ENCODE results near the gene ACOT7. TPM values are rescaled to one million over a fixed set of nuclear protein-coding genes. Genes with fewer than 3 reads are reported as not detected.

ACOT7 gene
- total RNA-seq, 1 donor from 2014 or later = 35.1 TPM

GRCh38 chr1:6245869-6246496 is 147.6 kb downstream of the ACOT7 start:
- H3K27ac Mint-ChIP-seq (ENCODE audit: unreplicated experiment) = no peak overlapping the region
- DNase-seq (ENCODE audit: low spot score) = no peak

GRCh38 chr1:6245086-6245868 is 148.3 kb downstream of the ACOT7 start:
- Mint-ChIP-seq H3K27ac (ENCODE audit: unreplicated experiment) (no peak overlapping the region), H3K4me1 (ENCODE audit: unreplicated experiment) (peaks cover 6% of the 10 kb centered on the region), H3K9me3 (ENCODE audit: unreplicated experiment) (no peaks in the 10 kb centered on the region), H3K27me3 (ENCODE audit: unreplicated experiment) (peaks cover 27% of the 10 kb centered on the region), H3K4me3 (ENCODE audit: unreplicated experiment) (no peak overlapping the region), H3K36me3 (ENCODE audit: low read depth, unreplicated experiment) (no peaks in the 10 kb centered on the region)
- TF ChIP-seq, protein P1, sequence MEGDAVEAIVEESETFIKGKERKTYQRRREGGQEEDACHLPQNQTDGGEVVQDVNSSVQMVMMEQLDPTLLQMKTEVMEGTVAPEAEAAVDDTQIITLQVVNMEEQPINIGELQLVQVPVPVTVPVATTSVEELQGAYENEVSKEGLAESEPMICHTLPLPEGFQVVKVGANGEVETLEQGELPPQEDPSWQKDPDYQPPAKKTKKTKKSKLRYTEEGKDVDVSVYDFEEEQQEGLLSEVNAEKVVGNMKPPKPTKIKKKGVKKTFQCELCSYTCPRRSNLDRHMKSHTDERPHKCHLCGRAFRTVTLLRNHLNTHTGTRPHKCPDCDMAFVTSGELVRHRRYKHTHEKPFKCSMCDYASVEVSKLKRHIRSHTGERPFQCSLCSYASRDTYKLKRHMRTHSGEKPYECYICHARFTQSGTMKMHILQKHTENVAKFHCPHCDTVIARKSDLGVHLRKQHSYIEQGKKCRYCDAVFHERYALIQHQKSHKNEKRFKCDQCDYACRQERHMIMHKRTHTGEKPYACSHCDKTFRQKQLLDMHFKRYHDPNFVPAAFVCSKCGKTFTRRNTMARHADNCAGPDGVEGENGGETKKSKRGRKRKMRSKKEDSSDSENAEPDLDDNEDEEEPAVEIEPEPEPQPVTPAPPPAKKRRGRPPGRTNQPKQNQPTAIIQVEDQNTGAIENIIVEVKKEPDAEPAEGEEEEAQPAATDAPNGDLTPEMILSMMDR (IDR thresholded peaks at IDR 0.05; ENCODE audit: unreplicated experiment) = peak; percentile 62
- DNase-seq (ENCODE audit: low spot score) = peak; percentile 93

More at GRCh38 chr1:6245869-6246496, 147.6 kb downstream of the ACOT7 start:
- Mint-ChIP-seq H3K27me3 (ENCODE audit: unreplicated experiment) (peaks cover 28% of the 10 kb centered on the region), H3K4me3 (ENCODE audit: unreplicated experiment) (no peak overlapping the region), H3K9me3 (ENCODE audit: unreplicated experiment) (no peaks in the 10 kb centered on the region), H3K4me1 (ENCODE audit: unreplicated experiment) (peaks cover 6% of the 10 kb centered on the region), H3K36me3 (ENCODE audit: low read depth, unreplicated experiment) (no peaks in the 10 kb centered on the region)
- TF ChIP-seq, protein P1 (IDR thresholded peaks at IDR 0.05; ENCODE audit: unreplicated experiment) = no peak

DNA sequence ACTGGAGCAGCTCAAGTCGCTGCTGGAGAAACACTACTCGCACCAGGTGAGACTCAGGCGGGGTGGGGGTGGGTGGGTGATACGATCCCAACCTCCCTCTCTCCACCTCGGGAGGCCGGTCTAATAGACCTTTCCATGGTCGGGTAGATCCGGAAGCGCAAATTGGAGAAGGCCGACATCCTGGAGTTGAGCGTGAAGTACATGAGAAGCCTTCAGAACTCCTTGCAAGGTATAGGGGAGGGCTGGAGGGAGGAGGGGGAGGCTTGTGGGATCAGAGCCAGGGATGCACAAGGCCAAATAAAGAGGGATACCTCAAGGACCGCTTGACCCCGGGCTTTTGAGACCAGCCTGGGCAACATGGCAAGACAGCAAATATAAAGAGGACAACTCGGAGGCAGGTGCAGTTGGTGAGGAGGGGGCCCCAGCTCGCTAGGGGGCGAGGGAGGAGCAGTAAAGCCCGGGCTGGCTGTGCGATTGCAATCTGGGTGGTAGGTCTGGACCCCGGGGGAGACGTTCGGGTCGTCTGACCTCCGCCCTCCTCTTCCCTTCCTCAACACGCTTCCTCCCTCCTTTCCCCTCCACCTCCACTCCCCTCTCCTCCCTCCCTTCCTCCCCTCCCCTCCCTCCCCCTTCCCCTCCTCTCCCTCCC is 149.0 kb downstream of the ACOT7 start:
- Mint-ChIP-seq H3K9me3 (ENCODE audit: unreplicated experiment) (no peaks in the 10 kb centered on the region), H3K36me3 (ENCODE audit: low read depth, unreplicated experiment) (no peaks in the 10 kb centered on the region), H3K27me3 (ENCODE audit: unreplicated experiment) (peaks cover 24% of the 10 kb centered on the region), H3K4me1 (ENCODE audit: unreplicated experiment) (peaks cover 6% of the 10 kb centered on the region), H3K27ac (ENCODE audit: unreplicated experiment) (no peak overlapping the region), H3K4me3 (ENCODE audit: unreplicated experiment) (no peak overlapping the region)
- no peak for DNase-seq (ENCODE audit: low spot score)
- TF ChIP-seq, protein P1 (IDR thresholded peaks at IDR 0.05; ENCODE audit: unreplicated experiment) = no peak

DNA sequence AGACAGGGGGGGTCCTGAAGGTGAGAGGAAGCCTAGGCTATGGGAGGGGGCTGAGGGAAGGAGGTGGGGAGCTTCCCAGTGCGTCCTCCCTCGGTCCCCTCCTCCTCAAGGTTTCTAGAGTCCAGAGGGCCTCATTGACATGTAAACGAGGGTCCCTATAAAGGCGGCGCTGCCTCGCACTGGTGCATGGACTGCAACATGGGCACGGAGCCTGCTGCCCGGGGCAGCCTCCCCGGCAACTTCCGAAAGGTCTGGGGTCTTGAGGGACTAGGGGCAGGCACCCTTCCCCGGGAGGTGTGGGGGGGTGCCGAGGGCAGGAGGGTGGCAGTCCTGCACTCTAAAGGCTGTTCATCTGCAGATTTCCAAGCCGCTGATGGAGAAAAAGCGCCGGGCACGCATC is 149.6 kb downstream of the ACOT7 start, which contains the start of gene HES3:
TSS of gene HES3 (plus strand) at position 187 of the 400 bp plus-strand sequence. CDS start at position 374, 187 bp downstream.
- peaks cover 12% of the 10 kb centered on the region for H3K4me1 Mint-ChIP-seq (ENCODE audit: unreplicated experiment)
- H3K4me3 Mint-ChIP-seq (ENCODE audit: unreplicated experiment) = no peak within 1 kb of the TSS
- no peak within 1 kb of the TSS for H3K27ac Mint-ChIP-seq (ENCODE audit: unreplicated experiment)
- TF ChIP-seq, protein P1 (IDR thresholded peaks at IDR 0.05; ENCODE audit: unreplicated experiment) = no peak
- peaks cover 26% of the 10 kb centered on the region for H3K27me3 Mint-ChIP-seq (ENCODE audit: unreplicated experiment)
- no peaks in the 10 kb centered on the region for H3K36me3 Mint-ChIP-seq (ENCODE audit: low read depth, unreplicated experiment)
- no peak for DNase-seq (ENCODE audit: low spot score)
- H3K9me3 Mint-ChIP-seq (ENCODE audit: unreplicated experiment) = no peaks in the 10 kb centered on the region

All from endothelial cell (in vitro differentiated cells).